Transverse colon (tissue), 4 donors: ENCODE data around the gene ZNF837. TPM values are rescaled to one million over a fixed set of nuclear protein-coding genes. Genes with fewer than 3 reads are reported as not detected.

Experiments
- DNase-seq: peaks from one replicate; pipeline ENCODE4 v3.0.0-alpha.2; 2019
- H3K27ac ChIP-seq, 4 donors: fragments of 200-600 bp; sonication (generic); 2 replicates each; pipeline ENCODE4 v1.5.1; 2016 to 2018; ENCODE audit warnings: inconsistent platforms in 4 of 4
- H3K27me3 ChIP-seq: fragments of 200-600 bp; sonication (generic); 2 replicates; pipeline ENCODE4 v1.5.1; 2017; ENCODE audit warnings: inconsistent platforms
- H3K36me3 ChIP-seq, 4 donors: fragments of 200-600 bp; sonication (generic); 2 replicates each; pipeline ENCODE4 v1.5.1; 2017 to 2019; ENCODE audit warnings: inconsistent platforms in 4 of 4
- H3K4me1 ChIP-seq, 4 donors: fragments of 200-600 bp; sonication (generic); 2 replicates each; pipeline ENCODE4 v1.5.1; 2017 to 2020; ENCODE audit warnings: inconsistent platforms in 4 of 4
- H3K4me3 ChIP-seq, 4 donors: fragments of 200-600 bp; sonication (generic); 1 replicate in 1 of 4; 2 replicates in 3 of 4; pipeline versions ENCODE4 v1.5.1 to v1.6.1; 2017 to 2019; ENCODE audit warnings: inconsistent platforms in 4 of 4
- H3K9me3 ChIP-seq, 2 donors: fragments of 200-600 bp; sonication (generic); 2 replicates each; pipeline ENCODE4 v1.5.1; 2017 to 2019; ENCODE audit warnings: inconsistent platforms in 2 of 2
- EP300 ChIP-seq: sonication (generic); formaldehyde crosslinking; IDR thresholded peaks from one replicate; pipeline ENCODE4 v1.6.1; 2017; ENCODE audit warnings: antibody characterized with exemption, low read depth
- POLR2A ChIP-seq: fragments of 450-650 bp; IDR thresholded peaks from one replicate; pipeline ENCODE4 v1.6.1; 2016; ENCODE audit warnings: antibody characterized with exemption, mild to moderate bottlenecking, moderate library complexity
- POLR2AphosphoS5 ChIP-seq, 3 donors: sonication (generic); formaldehyde crosslinking; IDR thresholded peaks; one replicate each; pipeline ENCODE4 v1.6.1; 2016; ENCODE audit warnings: antibody characterized with exemption in 3 of 3
- WGBS, 2 donors: methylation state at CpG; one replicate each; pipeline ENCODE4 v1.1.5; 2018; ENCODE audit warnings: low coverage in 1 of 2; 5-methylcytosine and 5-hydroxymethylcytosine counted together
- in situ Hi-C, 4 donors: fragments of 200-750 bp; cut with MboI; loops; one replicate each; pipeline versions ENCODE4 v1.15.0 to v1.15.1; 2017; ENCODE audit warnings: low sequenced_read_pairs in 3 of 4, low pct_ligation_motif_present in 1 of 4, low pct_unique_long_range_greater_than_20kb in 1 of 4
- intact Hi-C: fragments of 100-400 bp; cut with DNase I; formaldehyde crosslinking; loops from one replicate; pipeline ENCODE4 v1.15.1; 2023; ENCODE audit warnings: low total_unique reads
- total RNA-seq, 4 donors: library from RNA; depleted of rRNA; stranded (reverse); fragments of >200 nt; gene quantifications; one replicate each; pipeline ENCODE4 v1.1.0, GENCODE V29; 2016
- TF ChIP-seq, protein P1 (sequence below), 5 experiments: fragments of 200-600 bp in 3 of 5; fragments of 450-650 bp in 2 of 5; sonication (generic) in 3 of 5; IDR thresholded peaks; 1 replicate in 2 of 5; 2 replicates in 3 of 5; pipeline ENCODE4 v1.5.1; 2016 to 2017; ENCODE audit warnings: antibody characterized with exemption in 5 of 5, inconsistent platforms in 3 of 5, mild to moderate bottlenecking in 2 of 5, moderate library complexity in 1 of 5

Gene ZNF837
- total RNA-seq, 4 donors from 2014 or later = 3.7 to 10.7 (median 6.1) TPM

DNA sequence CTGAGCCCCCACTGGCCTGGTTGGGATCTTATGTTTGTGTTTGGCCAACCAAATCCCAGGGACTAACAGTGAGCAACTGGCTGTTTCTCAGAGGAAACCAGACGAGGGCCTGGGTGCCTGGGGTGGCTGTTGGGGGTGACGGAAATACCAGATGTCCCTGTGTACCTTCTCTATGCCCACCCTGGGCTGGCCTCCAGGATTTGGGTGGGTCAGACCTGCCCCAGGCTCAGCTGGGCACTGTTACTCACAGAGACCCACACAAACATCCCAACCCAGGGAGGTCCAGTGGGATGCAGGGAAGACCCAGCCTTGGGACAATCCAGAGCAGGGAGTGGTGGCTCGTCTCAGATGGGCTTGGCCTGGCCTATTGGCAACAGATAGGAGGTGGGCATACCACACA lies 45.2 kb downstream of the ZNF837 start:
- H3K27ac ChIP-seq = no peak overlapping the region
- no peak overlapping the region for H3K4me3 ChIP-seq
- TF ChIP-seq EP300 (no peak), POLR2AphosphoS5 (IDR thresholded peaks at IDR 0.05) (no peak)
- TF ChIP-seq, protein P1, sequence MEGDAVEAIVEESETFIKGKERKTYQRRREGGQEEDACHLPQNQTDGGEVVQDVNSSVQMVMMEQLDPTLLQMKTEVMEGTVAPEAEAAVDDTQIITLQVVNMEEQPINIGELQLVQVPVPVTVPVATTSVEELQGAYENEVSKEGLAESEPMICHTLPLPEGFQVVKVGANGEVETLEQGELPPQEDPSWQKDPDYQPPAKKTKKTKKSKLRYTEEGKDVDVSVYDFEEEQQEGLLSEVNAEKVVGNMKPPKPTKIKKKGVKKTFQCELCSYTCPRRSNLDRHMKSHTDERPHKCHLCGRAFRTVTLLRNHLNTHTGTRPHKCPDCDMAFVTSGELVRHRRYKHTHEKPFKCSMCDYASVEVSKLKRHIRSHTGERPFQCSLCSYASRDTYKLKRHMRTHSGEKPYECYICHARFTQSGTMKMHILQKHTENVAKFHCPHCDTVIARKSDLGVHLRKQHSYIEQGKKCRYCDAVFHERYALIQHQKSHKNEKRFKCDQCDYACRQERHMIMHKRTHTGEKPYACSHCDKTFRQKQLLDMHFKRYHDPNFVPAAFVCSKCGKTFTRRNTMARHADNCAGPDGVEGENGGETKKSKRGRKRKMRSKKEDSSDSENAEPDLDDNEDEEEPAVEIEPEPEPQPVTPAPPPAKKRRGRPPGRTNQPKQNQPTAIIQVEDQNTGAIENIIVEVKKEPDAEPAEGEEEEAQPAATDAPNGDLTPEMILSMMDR (IDR thresholded peaks at IDR 0.05) = no peak
- no peak for DNase-seq
- intact Hi-C loops (no loop called here), in situ Hi-C loops (no loop called here)
- H3K4me1 ChIP-seq = no peaks in the 10 kb centered on the region
- H3K9me3 ChIP-seq = no peaks in the 10 kb centered on the region
- WGBS, 2 donors = 88% methylated on average over 3 of the region's 3 CpGs; no CpG with 5 or more reads in 1 of the 2 donors
- peaks cover 0 to 8% (median 3%) of the 10 kb centered on the region in 4 donors for H3K36me3 ChIP-seq
- H3K27me3 ChIP-seq = no peaks in the 10 kb centered on the region

DNA sequence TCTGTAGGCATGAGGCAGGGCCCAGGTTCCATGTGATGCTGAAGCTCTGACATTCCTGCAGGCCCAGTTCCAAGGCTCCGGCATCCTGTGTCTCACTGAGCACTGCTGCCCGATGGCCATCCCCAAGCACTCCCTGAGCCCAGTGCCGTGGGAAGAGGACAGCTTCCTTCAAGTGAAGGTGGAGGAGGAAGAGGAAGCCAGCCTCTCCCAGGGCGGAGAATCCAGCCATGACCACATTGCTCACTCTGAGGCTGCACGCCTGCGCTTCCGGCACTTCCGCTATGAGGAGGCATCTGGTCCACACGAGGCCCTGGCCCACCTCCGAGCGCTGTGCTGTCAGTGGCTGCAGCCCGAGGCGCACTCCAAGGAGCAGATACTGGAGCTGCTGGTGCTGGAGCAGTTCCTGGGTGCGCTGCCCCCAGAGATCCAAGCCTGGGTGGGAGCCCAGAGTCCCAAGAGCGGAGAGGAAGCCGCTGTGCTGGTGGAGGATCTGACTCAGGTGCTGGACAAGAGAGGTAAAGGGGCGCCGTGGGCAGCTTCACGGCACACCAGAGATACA lies 46.1 kb downstream of the ZNF837 start:
- intact Hi-C loops = no loop called here
- Histone ChIP-seq H3K4me1 (no peaks in the 10 kb centered on the region), H3K36me3 (peaks cover 0 to 8% (median 3%) of the 10 kb centered on the region in 4 donors)

DNA sequence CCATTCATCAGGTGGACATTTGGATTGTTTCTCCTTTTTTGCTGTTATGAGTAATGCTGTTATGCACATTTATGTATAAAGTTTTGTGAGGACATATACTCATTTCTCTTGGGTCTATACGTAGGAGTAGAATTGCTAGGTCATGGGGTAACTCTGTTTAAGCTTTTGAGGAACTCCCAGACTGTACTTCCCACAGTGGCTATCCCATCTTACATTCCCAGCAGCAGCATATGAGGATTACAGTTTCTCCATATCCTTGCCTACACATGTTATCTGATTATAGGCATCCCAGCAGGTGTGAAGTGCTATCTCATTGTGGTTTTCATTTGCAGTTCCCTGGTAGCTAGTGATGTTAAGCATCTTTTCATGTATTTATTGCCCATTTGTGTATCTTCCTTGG lies 48.1 kb downstream of the ZNF837 start:
- intact Hi-C loops (no loop called here), in situ Hi-C loops (no loop called here)
- Histone ChIP-seq H3K36me3 (peaks cover 0 to 7% (median 0%) of the 10 kb centered on the region in 4 donors), H3K4me1 (peaks cover 10 to 13% (median 10%) of the 10 kb centered on the region in 4 donors), H3K9me3 (no peaks in the 10 kb centered on the region), H3K27me3 (no peaks in the 10 kb centered on the region), H3K4me3 (no peak overlapping the region), H3K27ac (no peak overlapping the region)
- WGBS, 2 donors = 83 to 85% methylated on average over 1 of the region's 1 CpG
- TF ChIP-seq POLR2A = no peak
- no peak for TF ChIP-seq EP300
- TF ChIP-seq, protein P1 (IDR thresholded peaks at IDR 0.05) = no peak
- no peak for TF ChIP-seq POLR2AphosphoS5 (IDR thresholded peaks at IDR 0.05)
- DNase-seq = no peak

More for the DNA sequence above, 46.1 kb downstream of the ZNF837 start:
- Histone ChIP-seq H3K9me3 (no peaks in the 10 kb centered on the region), H3K27me3 (no peaks in the 10 kb centered on the region), H3K4me3 (no peak overlapping the region), H3K27ac (no peak overlapping the region)
- TF ChIP-seq POLR2AphosphoS5 (IDR thresholded peaks at IDR 0.05) (no peak), EP300 (no peak), POLR2A (no peak)
- TF ChIP-seq, protein P1 (IDR thresholded peaks at IDR 0.05) = no peak
- in situ Hi-C loops = no loop called here
- WGBS, 2 donors = 88 to 96% methylated on average over 5 to 19 of the region's 19 CpGs
- DNase-seq = no peak

DNA sequence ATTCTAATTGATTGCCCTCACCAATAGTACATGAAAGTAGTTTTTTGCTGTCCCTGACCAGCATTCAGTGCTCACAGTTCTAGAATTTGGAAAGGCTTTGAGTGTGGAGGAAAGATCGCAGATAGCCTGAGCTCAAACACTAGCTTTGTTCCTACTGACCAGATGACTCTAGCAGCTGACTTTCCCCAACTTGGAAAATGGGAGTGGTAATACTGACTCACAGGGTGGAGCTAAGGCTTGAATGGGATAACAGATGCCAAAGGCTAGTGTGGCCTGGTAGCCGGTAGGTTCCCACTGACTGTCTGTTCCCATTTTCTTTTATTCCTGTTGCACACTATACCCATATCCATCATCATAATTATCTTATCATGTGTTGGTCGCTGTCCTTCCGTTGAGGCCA lies 50.4 kb downstream of the ZNF837 start:
- in situ Hi-C loops = no loop called here
- peaks cover 16 to 25% (median 22%) of the 10 kb centered on the region in 4 donors for H3K4me1 ChIP-seq
- intact Hi-C loops = no loop called here
- DNase-seq = no peak
- H3K36me3 ChIP-seq = peaks cover 0 to 7% (median 0%) of the 10 kb centered on the region in 4 donors
- H3K9me3 ChIP-seq = no peaks in the 10 kb centered on the region
- no peaks in the 10 kb centered on the region for H3K27me3 ChIP-seq
- no peak for TF ChIP-seq POLR2AphosphoS5 (IDR thresholded peaks at IDR 0.05)
- TF ChIP-seq POLR2A = no peak
- no peak for TF ChIP-seq EP300
- TF ChIP-seq, protein P1 (IDR thresholded peaks at IDR 0.05) = no peak
- H3K4me3 ChIP-seq = no peak overlapping the region
- H3K27ac ChIP-seq = no peak overlapping the region
- 80 to 89% methylated on average over 1 to 4 of the region's 4 CpGs for WGBS, 2 donors
